ENCODE data around the gene GDF15. TPM values are rescaled to one million over a fixed set of nuclear protein-coding genes. Genes with fewer than 3 reads are reported as not detected.

Gene GDF15
- total RNA-seq, 2 experiments from 2014 or later = not detected

- H3K79me2 ChIP-seq (ENCODE audit: insufficient read depth, low read depth, low read length) = no peaks in the 10 kb centered on the region
- no peaks in the 10 kb centered on the region for H4K20me1 ChIP-seq (ENCODE audit: insufficient read depth, low read length)
- no peaks in the 10 kb centered on the region for H3K9me2 ChIP-seq (ENCODE audit: insufficient read depth, low read length)
- H2AFZ ChIP-seq (ENCODE audit: low read length) = no peak overlapping the region
- intact Hi-C loops (cut with micrococcal nuclease; ENCODE audit: unreplicated experiment) = no loop called here
- ChIA-PET CTCF (ENCODE audit: unreplicated experiment) (no interaction called here), POLR2A (no interaction called here)
- H3K4me1 ChIP-seq (ENCODE audit: insufficient read depth, low read length, poor library complexity, severe bottlenecking) = peaks cover 20% of the 10 kb centered on the region
- H3K27ac ChIP-seq (ENCODE audit: low read depth, low read length, poor library complexity, severe bottlenecking) = no peak overlapping the region
- no peaks in the 10 kb centered on the region for H3K36me3 ChIP-seq (ENCODE audit: insufficient read depth, low read length)
- no peak overlapping the region for H3K4me2 ChIP-seq (ENCODE audit: low read length)
- H3K4me3 ChIP-seq (ENCODE audit: low read depth, low read length, poor library complexity, severe bottlenecking) = no peak overlapping the region
- TF ChIP-seq EZH2phosphoT487 (IDR thresholded peaks at IDR 0.05; ENCODE audit: borderline replicate concordance, low read depth, low read length) = no peak
- DNase-seq (ENCODE audit: low spot score) = no peak
- H3K9me3 ChIP-seq (ENCODE audit: low read length) = no peaks in the 10 kb centered on the region
- BruUV-seq (replicated peaks) = no TSS peak
Observed at GRCh38 chr19:18435842-18436670, 50.1 kb downstream of the GDF15 start.

DNA sequence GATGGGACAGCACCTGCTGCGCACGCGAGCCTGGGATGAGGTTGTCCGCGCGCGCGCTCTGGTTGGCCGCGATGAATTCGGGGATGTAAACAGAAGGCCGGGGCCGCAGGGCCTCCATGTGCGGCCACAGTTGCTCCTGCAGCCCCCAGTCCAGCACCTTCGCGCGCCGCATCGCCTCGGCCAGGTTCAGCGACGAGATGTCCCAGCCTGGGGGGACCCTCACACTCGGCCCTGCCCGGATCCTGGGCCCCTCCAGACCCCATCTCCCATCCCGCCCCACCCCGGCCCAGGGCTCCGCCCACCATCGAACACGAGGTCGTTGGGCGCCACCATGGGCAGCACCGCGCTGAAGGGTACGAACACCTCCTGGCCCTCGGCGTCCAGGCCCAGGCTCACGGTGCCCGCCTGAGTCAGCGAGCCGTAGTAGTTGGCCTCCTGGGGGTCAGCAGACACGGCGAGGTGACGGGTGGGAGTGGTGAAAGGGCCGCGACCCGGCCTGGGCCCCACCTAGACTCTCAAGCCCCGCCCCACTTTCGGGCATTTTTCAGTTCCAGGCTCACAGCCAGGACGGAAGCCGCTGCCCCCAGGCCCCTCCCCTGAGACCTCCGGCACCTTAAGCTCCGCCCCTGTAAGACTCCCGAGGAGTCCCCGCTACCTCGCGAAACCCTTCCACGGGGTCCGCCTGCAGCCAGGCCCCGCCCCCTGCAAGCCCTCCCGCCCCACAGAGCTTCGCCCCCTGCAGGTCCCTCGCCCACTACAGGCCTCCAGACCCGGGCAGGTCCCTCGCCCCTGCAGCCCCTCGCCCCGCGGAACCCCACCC, 50.9 kb downstream of the GDF15 start:
- Histone ChIP-seq H3K36me3 (ENCODE audit: insufficient read depth, low read length) (no peaks in the 10 kb centered on the region), H3K9me2 (ENCODE audit: insufficient read depth, low read length) (no peaks in the 10 kb centered on the region), H3K79me2 (ENCODE audit: insufficient read depth, low read depth, low read length) (no peaks in the 10 kb centered on the region), H3K4me1 (ENCODE audit: insufficient read depth, low read length, poor library complexity, severe bottlenecking) (peaks cover 20% of the 10 kb centered on the region), H3K4me2 (ENCODE audit: low read length) (peak overlapping the region; percentile 60), H3K4me3 (ENCODE audit: low read depth, low read length, poor library complexity, severe bottlenecking) (peak overlapping the region; percentile 35), H3K9me3 (ENCODE audit: low read length) (no peaks in the 10 kb centered on the region), H4K20me1 (ENCODE audit: insufficient read depth, low read length) (no peaks in the 10 kb centered on the region), H3K27ac (ENCODE audit: low read depth, low read length, poor library complexity, severe bottlenecking) (no peak overlapping the region), H2AFZ (ENCODE audit: low read length) (no peak overlapping the region)
- ChIA-PET CTCF (ENCODE audit: unreplicated experiment) (interaction anchor here (0.6 kb wide), 1 partner anchor 32 kb away, joined by 7 read pairs; no protein-coding TSS in a partner anchor), POLR2A (no interaction called here)
- TF ChIP-seq EZH2phosphoT487 (IDR thresholded peaks at IDR 0.05; ENCODE audit: borderline replicate concordance, low read depth, low read length) = no peak
- TF ChIP-seq, protein P1, sequence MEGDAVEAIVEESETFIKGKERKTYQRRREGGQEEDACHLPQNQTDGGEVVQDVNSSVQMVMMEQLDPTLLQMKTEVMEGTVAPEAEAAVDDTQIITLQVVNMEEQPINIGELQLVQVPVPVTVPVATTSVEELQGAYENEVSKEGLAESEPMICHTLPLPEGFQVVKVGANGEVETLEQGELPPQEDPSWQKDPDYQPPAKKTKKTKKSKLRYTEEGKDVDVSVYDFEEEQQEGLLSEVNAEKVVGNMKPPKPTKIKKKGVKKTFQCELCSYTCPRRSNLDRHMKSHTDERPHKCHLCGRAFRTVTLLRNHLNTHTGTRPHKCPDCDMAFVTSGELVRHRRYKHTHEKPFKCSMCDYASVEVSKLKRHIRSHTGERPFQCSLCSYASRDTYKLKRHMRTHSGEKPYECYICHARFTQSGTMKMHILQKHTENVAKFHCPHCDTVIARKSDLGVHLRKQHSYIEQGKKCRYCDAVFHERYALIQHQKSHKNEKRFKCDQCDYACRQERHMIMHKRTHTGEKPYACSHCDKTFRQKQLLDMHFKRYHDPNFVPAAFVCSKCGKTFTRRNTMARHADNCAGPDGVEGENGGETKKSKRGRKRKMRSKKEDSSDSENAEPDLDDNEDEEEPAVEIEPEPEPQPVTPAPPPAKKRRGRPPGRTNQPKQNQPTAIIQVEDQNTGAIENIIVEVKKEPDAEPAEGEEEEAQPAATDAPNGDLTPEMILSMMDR (conservative IDR thresholded peaks at IDR 0.05; ENCODE audit: low read length) = no peak
- peak; percentile 76 for DNase-seq (ENCODE audit: low spot score)
- intact Hi-C loops (cut with micrococcal nuclease; ENCODE audit: unreplicated experiment) = no loop called here
- no TSS peak for BruUV-seq (replicated peaks)

GRCh38 chr19:18437491-18438330, 51.8 kb downstream of the GDF15 start, which contains the start of gene ISYNA1:
Gene ISYNA1 (minus strand): TSS chr19:18438133. CDS start chr19:18437979, 154 bp downstream.
- no TSS peak for BruUV-seq (replicated peaks)
- H2AFZ ChIP-seq (ENCODE audit: low read length) = no peak within 1 kb of the TSS
- H3K9me3 ChIP-seq (ENCODE audit: low read length) = 0 out of 2 replicates have a peak, but pooled peaks cover 6% of the 10 kb centered on the region
- H4K20me1 ChIP-seq (ENCODE audit: insufficient read depth, low read length) = no peaks in the 10 kb centered on the region
- H3K36me3 ChIP-seq (ENCODE audit: insufficient read depth, low read length) = peaks cover 6% of the 10 kb centered on the region
- H3K27ac ChIP-seq (ENCODE audit: low read depth, low read length, poor library complexity, severe bottlenecking) = no peak within 1 kb of the TSS
- CTCF ChIA-PET (ENCODE audit: unreplicated experiment) = interaction anchor here (0.6 kb wide), 1 partner anchor 31 kb away, joined by 7 read pairs; no protein-coding TSS in a partner anchor
- POLR2A ChIA-PET = no interaction called here
- TF ChIP-seq EZH2phosphoT487 (IDR thresholded peaks at IDR 0.05; ENCODE audit: borderline replicate concordance, low read depth, low read length) = no peak
- TF ChIP-seq, protein P1 (conservative IDR thresholded peaks at IDR 0.05; ENCODE audit: low read length) = no peak
- peak within 1 kb of the TSS; percentile 60 for H3K4me2 ChIP-seq (ENCODE audit: low read length)
- no peak for DNase-seq (ENCODE audit: low spot score)
- peak within 1 kb of the TSS; percentile 35 for H3K4me3 ChIP-seq (ENCODE audit: low read depth, low read length, poor library complexity, severe bottlenecking)
- H3K9me2 ChIP-seq (ENCODE audit: insufficient read depth, low read length) = no peaks in the 10 kb centered on the region
- H3K79me2 ChIP-seq (ENCODE audit: insufficient read depth, low read depth, low read length) = no peaks in the 10 kb centered on the region
- intact Hi-C loops (cut with micrococcal nuclease; ENCODE audit: unreplicated experiment) = no loop called here
- peaks cover 18% of the 10 kb centered on the region for H3K4me1 ChIP-seq (ENCODE audit: insufficient read depth, low read length, poor library complexity, severe bottlenecking)

All from OCI-LY7 (cell line).